ENCODE measurements around the gene CDH26. TPM values are rescaled to one million over a fixed set of nuclear protein-coding genes. Genes with fewer than 3 reads are reported as not detected.

The CDH26 gene
- total and polyA plus RNA-seq, 10 of the 15 experiments (the other 5 are each of a cell fraction or from before 2014, with no cell fraction given) = 0.03 to 0.19 (median 0.08) TPM; not detected in 4

- no peak overlapping the region for H3K27ac ChIP-seq (ENCODE audit: control insufficient read depth, insufficient read depth)
- no peaks in the 10 kb centered on the region for H4K20me1 ChIP-seq (ENCODE audit: control insufficient read depth, insufficient read depth)
- BruUV-seq (replicated peaks) = no TSS peak
- H3K9ac ChIP-seq (ENCODE audit: control insufficient read depth, insufficient read depth, low read length) = no peak overlapping the region
- ChIA-PET CTCF (interaction anchor here (1.1 to 1.9 kb wide), 4 partner anchors 17 to 146 kb away, joined by 3 to 7 read pairs (median 4); no protein-coding TSS in a partner anchor), SMC1A (ENCODE audit: uncharacterized antibody, unreplicated experiment) (interaction anchor here (1.0 to 1.3 kb wide), 3 partner anchors 15 to 30 kb away, joined by 3 read pairs; no protein-coding TSS in a partner anchor), POLR2A (no interaction called here), RAD21 (ENCODE audit: unreplicated experiment) (no interaction called here)
- ATAC-seq = no peak
- H2AFZ ChIP-seq (ENCODE audit: control insufficient read depth, low read depth, low read length) = no peak overlapping the region
- in situ Hi-C loops (cut with MboI) (no loop called here), intact Hi-C loops (cut with micrococcal nuclease; ENCODE audit: unreplicated experiment) (no loop called here)
- H3K36me3 ChIP-seq (ENCODE audit: control insufficient read depth in 2 of 2, insufficient read depth in 2 of 2, low read length in 1 of 2) = no peaks in the 10 kb centered on the region
- FAIRE-seq = no peak
- no peak for DNase-seq (ENCODE audit: low read depth, low spot score)
- 54% methylated on average over 2 of the region's 2 CpGs for WGBS (ENCODE audit: insufficient coverage, insufficient replicate concordance, low lambda C conversion rate, missing lambda C conversion rate)
- H3K4me3 ChIP-seq = no peak overlapping the region
- no peaks in the 10 kb centered on the region for H3K27me3 ChIP-seq (replicated peaks in 1 of 2; ENCODE audit: control insufficient read depth in 2 of 2, insufficient read depth in 2 of 2, low read length in 1 of 2)
- H3K4me2 ChIP-seq (ENCODE audit: control insufficient read depth, insufficient read depth) = no peak overlapping the region
- H3K9me3 ChIP-seq (replicated peaks; ENCODE audit: control insufficient read depth, insufficient read depth, low read length) = no peaks in the 10 kb centered on the region; the same call in 2 of the 3 replicates
- H3K4me1 ChIP-seq (ENCODE audit: control insufficient read depth, insufficient read depth, low read length) = no peaks in the 10 kb centered on the region
- H3K79me2 ChIP-seq (ENCODE audit: control insufficient read depth, insufficient read depth, low read length) = no peaks in the 10 kb centered on the region
- TF ChIP-seq BCLAF1 (IDR thresholded peaks at IDR 0.05) (no peak), NFYA (IDR thresholded peaks at IDR 0.05; ENCODE audit: borderline replicate concordance, low read depth, low read length) (no peak), SP1 (IDR thresholded peaks at IDR 0.05; ENCODE audit: low read depth, low read length) (no peak), BRCA1 (IDR thresholded peaks at IDR 0.05; ENCODE audit: low read depth, low read length) (no peak), MYB (IDR thresholded peaks at IDR 0.05; ENCODE audit: borderline replicate concordance, low read depth, low read length) (no peak), PRDM15 (CRISPR knock-in tag; IDR thresholded peaks at IDR 0.05) (no peak), KAT2A (conservative IDR thresholded peaks at IDR 0.05; ENCODE audit: control insufficient read depth, low read depth, low read length) (no peak), ASH2L (IDR thresholded peaks at IDR 0.05; ENCODE audit: borderline replicate concordance, low read depth) (no peak), JUND (IDR thresholded peaks at IDR 0.05; ENCODE audit: low read depth, low read length) (no peak), EZH2 (IDR thresholded peaks at IDR 0.05; ENCODE audit: borderline replicate concordance, control insufficient read depth, low read depth, low read length) (no peak), NFIC (IDR thresholded peaks at IDR 0.05; ENCODE audit: low read depth, low read length) (no peak), CBX3 (IDR thresholded peaks at IDR 0.05; ENCODE audit: borderline replicate concordance, low read depth) (no peak)
Measured at GRCh38 chr20:59911041-59911440, 47.2 kb upstream of the CDH26 start.
